Femur (tissue), 1 donor: ENCODE measurements around the gene G2E3.
"Not testable (repeated sequence)": the region's sequence is repeated elsewhere in the genome, so short reads cannot be mapped to it uniquely, and the experiment has no call there.

Source experiments
- DNase-seq: peaks from one replicate; pipeline ENCODE4 v3.0.0-alpha.2; 2017

The G2E3 gene

GRCh38 chr14:30560581-30560980, 1.6 kb downstream of the G2E3 start:
- DNase-seq: no peak

- no peak for DNase-seq
Observed at GRCh38 chr14:30564235-30564867, 5.4 kb downstream of the G2E3 start.

- DNase-seq: no peak
Observed at GRCh38 chr14:30564868-30565248, 5.9 kb downstream of the G2E3 start.

GRCh38 chr14:30569216-30569902, 10.4 kb downstream of the G2E3 start:
- DNase-seq: no peak

GRCh38 chr14:30569903-30570226, 10.9 kb downstream of the G2E3 start:
- no peak for DNase-seq

- no peak for DNase-seq
Observed at GRCh38 chr14:30572237-30572636, 13.3 kb downstream of the G2E3 start.

- no peak for DNase-seq
Observed at GRCh38 chr14:30572771-30573170, 13.8 kb downstream of the G2E3 start.

- DNase-seq: no peak
Observed at GRCh38 chr14:30573226-30573814, 14.4 kb downstream of the G2E3 start.

GRCh38 chr14:30573966-30574365, 15.0 kb downstream of the G2E3 start:
- DNase-seq: no peak

- DNase-seq: not testable (repeated sequence)
Observed at GRCh38 chr14:30574777-30575176, 15.8 kb downstream of the G2E3 start.

- DNase-seq: not testable (repeated sequence)
Observed at GRCh38 chr14:30576333-30576732, 17.4 kb downstream of the G2E3 start.

- DNase-seq: no peak
Observed at GRCh38 chr14:30580616-30581282, 21.8 kb downstream of the G2E3 start.

GRCh38 chr14:30581283-30581625, 22.3 kb downstream of the G2E3 start:
- DNase-seq: no peak

- DNase-seq: no peak
Observed at GRCh38 chr14:30582376-30582775, 23.4 kb downstream of the G2E3 start.

- no peak for DNase-seq
Observed at GRCh38 chr14:30584058-30584630, 25.2 kb downstream of the G2E3 start.

- no peak for DNase-seq
Observed at GRCh38 chr14:30585204-30585603, 26.2 kb downstream of the G2E3 start.

GRCh38 chr14:30587141-30587540, 28.2 kb downstream of the G2E3 start:
- no peak for DNase-seq

GRCh38 chr14:30588873-30589272, 29.9 kb downstream of the G2E3 start:
- DNase-seq: no peak

GRCh38 chr14:30596935-30597334, 38.0 kb downstream of the G2E3 start:
- DNase-seq: no peak

- DNase-seq: no peak
Observed at GRCh38 chr14:30597504-30597903, 38.5 kb downstream of the G2E3 start.

GRCh38 chr14:30600922-30601918, 42.3 kb downstream of the G2E3 start:
- no peak for DNase-seq

- no peak for DNase-seq
Observed at GRCh38 chr14:30603402-30603801, 44.4 kb downstream of the G2E3 start.
